Smooth muscle cell of the pulmonary artery (primary cell): Measurements from ENCODE around the gene TMEM130. TPM values are rescaled to one million over a fixed set of nuclear protein-coding genes. Genes with fewer than 3 reads are reported as not detected.

Experiments
- total RNA-seq: library from RNA; depleted of rRNA; stranded (reverse); fragments of >200 nt; gene quantifications from 2 replicates; pipeline ENCODE4 v1.2.3, GENCODE V29; 2014

TMEM130 gene
- 0.36 and 1.0 TPM in 2 replicates for total RNA-seq

DNA sequence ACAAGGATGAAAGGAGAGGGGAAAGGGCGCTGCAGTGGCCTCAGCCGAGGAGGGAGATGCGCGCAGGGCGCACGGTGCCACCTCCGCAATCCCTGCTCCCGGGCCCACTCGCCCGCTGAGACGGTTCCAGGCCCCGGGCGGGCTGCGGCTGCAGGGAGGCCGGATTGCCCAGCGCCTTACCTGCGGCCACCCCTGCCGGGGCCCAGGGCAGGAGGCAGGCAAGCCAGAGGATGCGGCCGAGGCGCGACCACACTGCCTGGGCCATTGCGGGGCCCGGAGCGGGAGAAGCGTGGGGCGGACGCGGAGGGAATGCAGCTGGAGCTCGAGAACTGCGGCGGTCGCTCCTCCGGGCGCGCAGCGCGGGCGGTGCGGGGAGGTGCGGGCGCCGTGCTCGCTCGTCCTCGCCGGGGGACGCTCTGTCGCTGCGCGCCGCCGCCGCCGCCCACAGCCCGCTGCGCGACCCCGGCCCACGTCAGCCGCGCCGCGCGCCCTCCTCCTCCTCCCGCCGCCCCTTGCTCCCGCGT lies at the start of gene TMEM130:
TSS of gene TMEM130 (minus strand) at position 418 of the 524 bp plus-strand sequence. CDS start at position 265, 153 bp downstream.

GRCh38 chr7:98878365-98879197 lies 8.8 kb upstream of the TMEM130 start, which contains the start of gene TRRAP:
TSS of gene TRRAP (plus strand) at chr7:98878532. CDS start at chr7:98881151, 2,619 bp downstream.

Other genes starting within 250 kb of the TMEM130 start
- 33.9 and 37.9 TPM in 2 replicates for gene TRRAP, start 8.5 kb upstream of the TMEM130 start, total RNA-seq